HL-60 (cell line): ENCODE results near the gene PPIL4.

Experiments
- POLR2AphosphoS5 ChIP-seq: IDR thresholded peaks from 2 replicates; pipeline ENCODE4 v1.6.1; 2012; ENCODE audit warnings: low read depth
- TF ChIP-seq, protein P1 (sequence below): IDR thresholded peaks from one replicate; pipeline ENCODE4 v1.5.1; 2011; ENCODE audit warnings: low read length, control low read depth, inconsistent platforms; ENCODE audit not compliant: insufficient read depth
- TF ChIP-seq, protein P2 (sequence below): IDR thresholded peaks from 2 replicates; pipeline ENCODE4 v1.6.1; 2012; ENCODE audit warnings: low read depth; ENCODE audit not compliant: insufficient replicate concordance

DNA sequence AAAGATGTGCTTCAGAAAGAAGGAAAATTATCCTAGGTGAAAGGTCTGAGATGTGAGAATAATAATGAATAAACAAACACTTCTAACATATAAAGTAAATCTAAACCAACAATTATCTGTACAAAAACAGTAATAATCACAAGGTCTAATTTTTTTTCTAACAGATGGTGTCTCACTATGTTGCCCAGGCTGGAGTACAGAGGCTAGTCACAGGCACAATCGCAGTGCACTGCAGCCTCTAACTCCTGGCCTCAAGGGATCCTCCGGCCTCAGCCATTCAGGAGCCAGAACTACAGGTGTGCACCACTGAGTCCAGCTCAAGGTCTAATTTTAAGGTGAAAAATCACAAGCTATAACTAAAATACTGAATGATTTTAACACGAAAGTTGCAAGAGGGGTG lies 44.1 kb downstream of the PPIL4 start:
- TF ChIP-seq, protein P1, sequence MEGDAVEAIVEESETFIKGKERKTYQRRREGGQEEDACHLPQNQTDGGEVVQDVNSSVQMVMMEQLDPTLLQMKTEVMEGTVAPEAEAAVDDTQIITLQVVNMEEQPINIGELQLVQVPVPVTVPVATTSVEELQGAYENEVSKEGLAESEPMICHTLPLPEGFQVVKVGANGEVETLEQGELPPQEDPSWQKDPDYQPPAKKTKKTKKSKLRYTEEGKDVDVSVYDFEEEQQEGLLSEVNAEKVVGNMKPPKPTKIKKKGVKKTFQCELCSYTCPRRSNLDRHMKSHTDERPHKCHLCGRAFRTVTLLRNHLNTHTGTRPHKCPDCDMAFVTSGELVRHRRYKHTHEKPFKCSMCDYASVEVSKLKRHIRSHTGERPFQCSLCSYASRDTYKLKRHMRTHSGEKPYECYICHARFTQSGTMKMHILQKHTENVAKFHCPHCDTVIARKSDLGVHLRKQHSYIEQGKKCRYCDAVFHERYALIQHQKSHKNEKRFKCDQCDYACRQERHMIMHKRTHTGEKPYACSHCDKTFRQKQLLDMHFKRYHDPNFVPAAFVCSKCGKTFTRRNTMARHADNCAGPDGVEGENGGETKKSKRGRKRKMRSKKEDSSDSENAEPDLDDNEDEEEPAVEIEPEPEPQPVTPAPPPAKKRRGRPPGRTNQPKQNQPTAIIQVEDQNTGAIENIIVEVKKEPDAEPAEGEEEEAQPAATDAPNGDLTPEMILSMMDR, result no peak
- TF ChIP-seq, protein P2, sequence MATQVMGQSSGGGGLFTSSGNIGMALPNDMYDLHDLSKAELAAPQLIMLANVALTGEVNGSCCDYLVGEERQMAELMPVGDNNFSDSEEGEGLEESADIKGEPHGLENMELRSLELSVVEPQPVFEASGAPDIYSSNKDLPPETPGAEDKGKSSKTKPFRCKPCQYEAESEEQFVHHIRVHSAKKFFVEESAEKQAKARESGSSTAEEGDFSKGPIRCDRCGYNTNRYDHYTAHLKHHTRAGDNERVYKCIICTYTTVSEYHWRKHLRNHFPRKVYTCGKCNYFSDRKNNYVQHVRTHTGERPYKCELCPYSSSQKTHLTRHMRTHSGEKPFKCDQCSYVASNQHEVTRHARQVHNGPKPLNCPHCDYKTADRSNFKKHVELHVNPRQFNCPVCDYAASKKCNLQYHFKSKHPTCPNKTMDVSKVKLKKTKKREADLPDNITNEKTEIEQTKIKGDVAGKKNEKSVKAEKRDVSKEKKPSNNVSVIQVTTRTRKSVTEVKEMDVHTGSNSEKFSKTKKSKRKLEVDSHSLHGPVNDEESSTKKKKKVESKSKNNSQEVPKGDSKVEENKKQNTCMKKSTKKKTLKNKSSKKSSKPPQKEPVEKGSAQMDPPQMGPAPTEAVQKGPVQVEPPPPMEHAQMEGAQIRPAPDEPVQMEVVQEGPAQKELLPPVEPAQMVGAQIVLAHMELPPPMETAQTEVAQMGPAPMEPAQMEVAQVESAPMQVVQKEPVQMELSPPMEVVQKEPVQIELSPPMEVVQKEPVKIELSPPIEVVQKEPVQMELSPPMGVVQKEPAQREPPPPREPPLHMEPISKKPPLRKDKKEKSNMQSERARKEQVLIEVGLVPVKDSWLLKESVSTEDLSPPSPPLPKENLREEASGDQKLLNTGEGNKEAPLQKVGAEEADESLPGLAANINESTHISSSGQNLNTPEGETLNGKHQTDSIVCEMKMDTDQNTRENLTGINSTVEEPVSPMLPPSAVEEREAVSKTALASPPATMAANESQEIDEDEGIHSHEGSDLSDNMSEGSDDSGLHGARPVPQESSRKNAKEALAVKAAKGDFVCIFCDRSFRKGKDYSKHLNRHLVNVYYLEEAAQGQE, result no peak
- no peak for TF ChIP-seq POLR2AphosphoS5
